Neural cell (in vitro differentiated cells): ENCODE data around the gene MEX3B. TPM values are rescaled to one million over a fixed set of nuclear protein-coding genes. Genes with fewer than 3 reads are reported as not detected.

ENCODE experiments used
- H2AFZ ChIP-seq: fragments of 200-600, 300-800 bp; sonication (generic), shearing (Covaris generic); 2 replicates; pipeline ENCODE4 v1.6.0; 2014; ENCODE audit warnings: low read depth, mild to moderate bottlenecking, antibody characterized with exemption, low read length, moderate library complexity
- H3F3A ChIP-seq: fragments of 200-600 bp; shearing (Covaris generic); 2 replicates; pipeline ENCODE4 v1.6.1; 2016; ENCODE audit warnings: mild to moderate bottlenecking, moderate library complexity, mixed read lengths, antibody characterized with exemption, low read length; ENCODE audit not compliant: insufficient read depth, poor library complexity, severe bottlenecking
- H3K27ac ChIP-seq: fragments of 200-600, 300-800 bp; sonication (generic), shearing (Covaris generic); 2 replicates; pipeline ENCODE4 v1.5.1; 2014; ENCODE audit warnings: mild to moderate bottlenecking, low read length, moderate library complexity
- H3K27me3 ChIP-seq: fragments of 300-800, 200-600 bp; sonication (generic), shearing (Covaris generic); 2 replicates; pipeline ENCODE4 v1.6.0; 2014; ENCODE audit warnings: mild to moderate bottlenecking, low read depth, low read length, moderate library complexity; ENCODE audit not compliant: insufficient read depth
- H3K36me3 ChIP-seq: fragments of 300-800, 200-600 bp; sonication (generic), shearing (Covaris generic); 2 replicates; pipeline ENCODE4 v1.5.1; 2014; ENCODE audit warnings: mild to moderate bottlenecking, antibody characterized with exemption, low read length, moderate library complexity; ENCODE audit not compliant: insufficient read depth
- H3K4me2 ChIP-seq: fragments of 300-800, 200-600 bp; sonication (generic), shearing (Covaris generic); 2 replicates; pipeline ENCODE4 v1.6.0; 2014; ENCODE audit warnings: mild to moderate bottlenecking, low read length
- H3K4me3 ChIP-seq: fragments of 300-800, 200-600 bp; sonication (generic), shearing (Covaris generic); 2 replicates; pipeline ENCODE4 v1.5.1; 2014; ENCODE audit warnings: mild to moderate bottlenecking, low read length, moderate library complexity
- H3K79me2 ChIP-seq: fragments of 200-600 bp; shearing (Covaris generic); replicated peaks from 2 replicates; pipeline ENCODE4 v1.6.0; 2014; ENCODE audit warnings: mild to moderate bottlenecking, low read length, moderate library complexity; ENCODE audit not compliant: insufficient read depth
- H3K9ac ChIP-seq: fragments of 300-800, 200-600 bp; sonication (generic), shearing (Covaris generic); 2 replicates; pipeline ENCODE4 v1.6.1; 2016; ENCODE audit warnings: mild to moderate bottlenecking, low read length, mixed read lengths
- H3K9me2 ChIP-seq: fragments of 200-600 bp; shearing (Covaris generic); 2 replicates; pipeline ENCODE4 v1.6.1; 2016; ENCODE audit warnings: mild to moderate bottlenecking, low read length, mixed read lengths; ENCODE audit not compliant: insufficient read depth
- H3K9me3 ChIP-seq: fragments of 200-600, 300-800 bp; sonication (generic), shearing (Covaris generic); 2 replicates; pipeline ENCODE4 v1.6.1; 2016; ENCODE audit warnings: mild to moderate bottlenecking, mixed run types, low read length, moderate library complexity, mixed read lengths
- H4K20me1 ChIP-seq: fragments of 200-600 bp; shearing (Covaris generic); 2 replicates; pipeline ENCODE4 v1.6.1; 2016; ENCODE audit warnings: mild to moderate bottlenecking, mixed run types; ENCODE audit not compliant: insufficient read depth
- CTCF ChIP-seq: fragments of 450-650 bp; IDR thresholded peaks from 2 replicates; pipeline ENCODE4 v1.5.1; 2014; ENCODE audit warnings: antibody characterized with exemption, mild to moderate bottlenecking, moderate library complexity; ENCODE audit not compliant: poor library complexity, severe bottlenecking
- EP300 ChIP-seq: fragments of 450-650 bp; conservative IDR thresholded peaks from 2 replicates; pipeline ENCODE4 v1.6.1; 2014; ENCODE audit warnings: antibody characterized with exemption, mild to moderate bottlenecking, moderate library complexity; ENCODE audit not compliant: poor library complexity, severe bottlenecking
- EZH2 ChIP-seq: fragments of 200-600, 300-800 bp; shearing (Covaris generic), sonication (generic); IDR thresholded peaks from 2 replicates; pipeline ENCODE4 v1.6.1; 2014; ENCODE audit warnings: antibody characterized with exemption, low read length, borderline replicate concordance, mild to moderate bottlenecking; ENCODE audit not compliant: insufficient read depth, poor library complexity, severe bottlenecking
- MXI1 ChIP-seq: fragments of 450-650 bp; conservative IDR thresholded peaks from 2 replicates; pipeline ENCODE4 v1.6.1; 2014; ENCODE audit warnings: antibody characterized with exemption, mild to moderate bottlenecking; ENCODE audit not compliant: poor library complexity, severe bottlenecking
- POLR2AphosphoS5 ChIP-seq: IDR thresholded peaks from 2 replicates; pipeline ENCODE4 v1.6.1; 2012
- RAD21 ChIP-seq: fragments of 450-650 bp; conservative IDR thresholded peaks from 2 replicates; pipeline ENCODE4 v1.6.1; 2014; ENCODE audit warnings: antibody characterized with exemption, mild to moderate bottlenecking, moderate library complexity
- REST ChIP-seq: IDR thresholded peaks from 2 replicates; pipeline ENCODE4 v1.6.1; 2012; ENCODE audit warnings: borderline replicate concordance
- SMC3 ChIP-seq: fragments of 450-650 bp; conservative IDR thresholded peaks from 2 replicates; pipeline ENCODE4 v1.6.1; 2014; ENCODE audit warnings: antibody characterized with exemption, mild to moderate bottlenecking, moderate library complexity; ENCODE audit not compliant: poor library complexity
- TAF1 ChIP-seq: IDR thresholded peaks from 2 replicates; pipeline ENCODE4 v1.6.1; 2012; ENCODE audit warnings: low read depth
- polyA plus RNA-seq: library from polyadenylated mRNA; depleted of rRNA; stranded (reverse); fragments of >200 nt; gene quantifications from 2 replicates; pipeline ENCODE4 v1.2.3, GENCODE V29; 2014

Gene MEX3B
- polyA plus RNA-seq, 1 donor from 2014 or later = 38.8 TPM

- TF ChIP-seq CTCF = no peak
- TF ChIP-seq EP300 = no peak
- no peak for TF ChIP-seq SMC3
- no peak for TF ChIP-seq RAD21
- TF ChIP-seq MXI1 = no peak
- no peak for TF ChIP-seq TAF1
- no peak for TF ChIP-seq REST
- TF ChIP-seq POLR2AphosphoS5 = no peak
- no peak for TF ChIP-seq EZH2
- H2AFZ ChIP-seq = no peak overlapping the region
- no peak overlapping the region for H3K27ac ChIP-seq
- no peaks in the 10 kb centered on the region for H3K9me2 ChIP-seq
- H3K36me3 ChIP-seq = no peaks in the 10 kb centered on the region
- no peaks in the 10 kb centered on the region for H3F3A ChIP-seq
- H3K4me3 ChIP-seq = no peak overlapping the region
- H3K27me3 ChIP-seq = peaks cover under 1% of the 10 kb centered on the region
- H3K9ac ChIP-seq = no peak overlapping the region
- no peaks in the 10 kb centered on the region for H3K79me2 ChIP-seq
- no peak overlapping the region for H3K4me2 ChIP-seq
- no peaks in the 10 kb centered on the region for H4K20me1 ChIP-seq
- no peaks in the 10 kb centered on the region for H3K9me3 ChIP-seq
Measured at GRCh38 chr15:82052751-82053150, 6.9 kb upstream of the MEX3B start.

- Histone ChIP-seq H3K9me2 (no peaks in the 10 kb centered on the region), H4K20me1 (no peaks in the 10 kb centered on the region), H3K9ac (no peak overlapping the region), H3K36me3 (no peaks in the 10 kb centered on the region), H3F3A (no peaks in the 10 kb centered on the region), H3K79me2 (no peaks in the 10 kb centered on the region), H2AFZ (no peak overlapping the region), H3K27ac (no peak overlapping the region), H3K27me3 (no peaks in the 10 kb centered on the region), H3K9me3 (no peaks in the 10 kb centered on the region), H3K4me3 (no peak overlapping the region), H3K4me2 (no peak overlapping the region)
- TF ChIP-seq SMC3 (no peak), TAF1 (no peak), EZH2 (no peak), RAD21 (no peak), CTCF (no peak), MXI1 (no peak), REST (no peak), EP300 (no peak), POLR2AphosphoS5 (no peak)
Measured at GRCh38 chr15:82051664-82052063, 5.8 kb upstream of the MEX3B start.
